HL-60 (cell line): ENCODE data around the gene SIGLEC10.

Experiments used
- DNase-seq, 2 experiments: peaks; one replicate each; pipeline ENCODE4 v3.0.0-alpha.2; 2010 to 2020; ENCODE audit warnings: low read depth in 1 of 2, low spot score in 1 of 2
- H3K27ac ChIP-seq: fragments of 250-450 bp; sonication (Bioruptor Pico); replicated peaks from 2 replicates; pipeline ENCODE4 v1.5.1; 2020; ENCODE audit warnings: mild to moderate bottlenecking, moderate library complexity
- H3K27me3 ChIP-seq: fragments of 250-450 bp; sonication (Bioruptor Pico); 2 replicates; pipeline ENCODE4 v1.5.1; 2021; ENCODE audit warnings: mild to moderate bottlenecking, moderate library complexity; ENCODE audit not compliant: insufficient read depth, poor library complexity, severe bottlenecking
- H3K4me3 ChIP-seq: replicated peaks from 2 replicates; pipeline ENCODE4 v1.5.1; 2011; ENCODE audit warnings: mild to moderate bottlenecking, control low read depth, low read length; ENCODE audit not compliant: insufficient read depth
- GABPA ChIP-seq: IDR thresholded peaks from 2 replicates; pipeline ENCODE4 v1.6.1; 2012; ENCODE audit warnings: low read depth
- POLR2AphosphoS5 ChIP-seq: IDR thresholded peaks from 2 replicates; pipeline ENCODE4 v1.6.1; 2012; ENCODE audit warnings: low read depth
- REST ChIP-seq: IDR thresholded peaks from 2 replicates; pipeline ENCODE4 v1.6.1; 2012; ENCODE audit warnings: low read depth; ENCODE audit not compliant: insufficient replicate concordance
- SPI1 ChIP-seq: IDR thresholded peaks from 2 replicates; pipeline ENCODE4 v1.6.1; 2012; ENCODE audit warnings: low read depth, mild to moderate bottlenecking, borderline replicate concordance
- TF ChIP-seq, protein P1 (sequence below): IDR thresholded peaks from one replicate; pipeline ENCODE4 v1.5.1; 2011; ENCODE audit warnings: low read length, control low read depth, inconsistent platforms; ENCODE audit not compliant: insufficient read depth

The SIGLEC10 gene

DNA sequence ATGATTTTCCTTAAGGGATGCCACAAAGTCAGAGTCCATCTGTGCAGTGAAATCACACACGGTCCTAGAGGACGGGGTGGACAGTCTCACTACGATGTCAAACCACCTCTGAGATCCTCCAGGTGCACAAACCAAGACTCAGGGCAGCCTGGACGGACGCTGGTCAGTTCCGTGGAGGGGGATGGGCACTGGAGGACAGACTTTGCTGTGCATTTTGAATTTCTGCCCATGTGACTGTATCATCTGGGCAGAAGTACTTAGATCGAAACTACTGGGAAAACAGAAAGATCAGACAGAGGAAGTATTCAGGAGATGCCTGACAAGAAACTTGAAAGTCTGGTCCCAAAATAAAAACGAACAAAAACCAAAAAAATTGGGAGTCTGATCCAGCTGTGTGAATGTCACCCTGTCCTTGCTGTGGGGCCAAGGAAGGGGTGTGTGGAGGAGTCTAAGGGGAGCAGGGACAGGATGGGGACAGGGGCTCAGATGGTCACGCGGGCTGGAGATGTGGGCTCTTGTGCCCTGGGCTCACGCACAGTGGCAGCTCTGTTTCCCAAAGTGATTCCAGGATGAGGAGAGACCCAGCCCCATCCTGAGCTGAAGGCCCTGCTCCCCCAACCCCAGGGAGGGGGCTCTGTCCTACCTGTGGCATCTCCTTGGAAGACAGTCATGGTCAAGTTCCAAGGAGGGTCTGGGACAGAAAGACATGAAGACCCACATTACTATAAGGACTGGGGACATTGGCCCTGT lies 39.3 kb upstream of the SIGLEC10 start:
- no peak overlapping the region for H3K27ac ChIP-seq
- H3K4me3 ChIP-seq, result no peak overlapping the region
- no peak for DNase-seq
- H3K27me3 ChIP-seq, result no peaks in the 10 kb centered on the region
- TF ChIP-seq SPI1 (no peak), GABPA (no peak), POLR2AphosphoS5 (no peak), REST (no peak)
- TF ChIP-seq, protein P1, sequence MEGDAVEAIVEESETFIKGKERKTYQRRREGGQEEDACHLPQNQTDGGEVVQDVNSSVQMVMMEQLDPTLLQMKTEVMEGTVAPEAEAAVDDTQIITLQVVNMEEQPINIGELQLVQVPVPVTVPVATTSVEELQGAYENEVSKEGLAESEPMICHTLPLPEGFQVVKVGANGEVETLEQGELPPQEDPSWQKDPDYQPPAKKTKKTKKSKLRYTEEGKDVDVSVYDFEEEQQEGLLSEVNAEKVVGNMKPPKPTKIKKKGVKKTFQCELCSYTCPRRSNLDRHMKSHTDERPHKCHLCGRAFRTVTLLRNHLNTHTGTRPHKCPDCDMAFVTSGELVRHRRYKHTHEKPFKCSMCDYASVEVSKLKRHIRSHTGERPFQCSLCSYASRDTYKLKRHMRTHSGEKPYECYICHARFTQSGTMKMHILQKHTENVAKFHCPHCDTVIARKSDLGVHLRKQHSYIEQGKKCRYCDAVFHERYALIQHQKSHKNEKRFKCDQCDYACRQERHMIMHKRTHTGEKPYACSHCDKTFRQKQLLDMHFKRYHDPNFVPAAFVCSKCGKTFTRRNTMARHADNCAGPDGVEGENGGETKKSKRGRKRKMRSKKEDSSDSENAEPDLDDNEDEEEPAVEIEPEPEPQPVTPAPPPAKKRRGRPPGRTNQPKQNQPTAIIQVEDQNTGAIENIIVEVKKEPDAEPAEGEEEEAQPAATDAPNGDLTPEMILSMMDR, result no peak

DNA sequence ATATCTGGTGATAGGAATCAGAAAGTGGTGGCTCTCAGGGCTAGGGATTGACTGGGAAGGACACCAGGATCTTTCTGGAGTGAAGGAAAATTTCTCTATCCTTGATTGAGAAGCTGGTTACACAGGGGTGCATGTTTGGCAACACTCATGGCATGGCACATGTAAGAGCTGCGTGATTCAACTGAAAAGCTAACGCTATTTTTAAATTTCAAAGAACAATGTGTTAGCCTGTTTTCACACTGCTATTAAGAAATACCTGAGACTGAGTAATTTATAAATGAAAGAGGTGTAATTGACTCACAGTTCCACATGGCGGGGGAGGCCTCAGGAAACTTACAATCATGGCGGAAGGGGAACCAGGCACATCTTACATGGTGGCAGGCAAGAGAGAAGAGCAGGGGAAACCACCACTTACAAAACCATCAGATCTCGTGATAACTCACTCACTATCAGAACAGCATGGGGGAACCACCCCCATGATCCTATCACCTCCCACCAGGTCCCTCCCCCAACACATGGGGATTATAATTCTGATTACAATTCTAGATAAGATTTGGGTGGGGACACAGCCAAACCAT lies 33.4 kb upstream of the SIGLEC10 start:
- H3K27me3 ChIP-seq, result no peaks in the 10 kb centered on the region

More for the DNA sequence above, 33.4 kb upstream of the SIGLEC10 start:
- TF ChIP-seq REST (no peak), GABPA (no peak), SPI1 (no peak), POLR2AphosphoS5 (no peak)
- TF ChIP-seq, protein P1, result no peak
- H3K4me3 ChIP-seq, result no peak overlapping the region
- DNase-seq, result no peak
- no peak overlapping the region for H3K27ac ChIP-seq
